NCI-H446 treated with DMSO at 0.1 percent for 48 hours (cell line): ENCODE measurements around the gene CCNQ.

Experiments
- DNase-seq: peaks from one replicate; lab custom pipeline; 2025; lab: John Stamatoyannopoulos, UW

The CCNQ gene

GRCh38 chrX:153539171-153539978 is 59.6 kb downstream of the CCNQ start:
- DNase-seq = no peak

- no peak for DNase-seq
These were observed 60.5 kb downstream of the CCNQ start for GRCh38 chrX:153538424-153538823.
